Sciatic nerve (tissue), 2 donors: ENCODE results near the gene RNPS1. TPM values are rescaled to one million over a fixed set of nuclear protein-coding genes. Genes with fewer than 3 reads are reported as not detected.
A peak's percentile ranks its signal among the peaks of the same experiment; 100 is the strongest.

Experiments used
- ATAC-seq: fragments of 200-7000 bp; cut with Tn5 transposase; one replicate; pipeline ENCODE4 v1.9.1; 2020; ENCODE audit warnings: mild to moderate bottlenecking, moderate library complexity
- DNase-seq: peaks from one replicate; pipeline ENCODE4 v3.0.0-alpha.2; 2020; ENCODE audit warnings: low spot score
- intact Hi-C: fragments of 100-400 bp; cut with DNase I; formaldehyde crosslinking; loops from one replicate; pipeline ENCODE4 v1.14.2; 2022
- total RNA-seq: library from RNA; stranded (reverse); fragmentation: NEBNext Ultra II Directional; extraction: Animal tissue kit (Norgen Biotek cat#: 25700); gene quantifications from one replicate; pipeline ENCODE4 v1.2.1, GENCODE V29; 2021
- donor health status: DM: no; HTN: no; CAD: no.
- donor health status: DM: no; HTN: no; CAD: no.

Gene RNPS1
- total RNA-seq, 1 donor from 2014 or later, result 103 TPM

GRCh38 chr16:2228161-2228824, 39.6 kb downstream of the RNPS1 start:
- DNase-seq (no peak), ATAC-seq (no peak)
- intact Hi-C loops, result no loop called here

- DNase-seq (no peak), ATAC-seq (no peak)
- intact Hi-C loops, result no loop called here
These were observed 41.0 kb downstream of the RNPS1 start for GRCh38 chr16:2226918-2227317.

GRCh38 chr16:2226245-2226793, 41.6 kb downstream of the RNPS1 start:
- intact Hi-C loops, result no loop called here
- ATAC-seq (no peak), DNase-seq (no peak)

GRCh38 chr16:2223942-2224486, 43.9 kb downstream of the RNPS1 start:
- peak; percentile 45 for ATAC-seq

GRCh38 chr16:2223221-2223941, 44.5 kb downstream of the RNPS1 start, which contains the start of gene E4F1:
Gene E4F1 (plus strand): TSS chr16:2223591. CDS start chr16:2223614, 23 bp downstream.
- intact Hi-C loops, result no loop called here
- DNase-seq, result peak; percentile 99
- peak; percentile 99 for ATAC-seq

More at GRCh38 chr16:2223942-2224486, 43.9 kb downstream of the RNPS1 start:
- no peak for DNase-seq
- intact Hi-C loops, result no loop called here

GRCh38 chr16:2216330-2216729, 51.6 kb downstream of the RNPS1 start:
- DNase-seq (no peak), ATAC-seq (no peak)
- intact Hi-C loops, result no loop called here

GRCh38 chr16:2214719-2214968, 53.3 kb downstream of the RNPS1 start, which contains the start of gene PGP:
Gene PGP (minus strand): TSS chr16:2214840. CDS start chr16:2214777, 63 bp downstream.
- intact Hi-C loops, result no loop called here
- DNase-seq (no peak), ATAC-seq (peak; percentile 96)

- intact Hi-C loops, result no loop called here
- no peak for DNase-seq
- ATAC-seq, result no peak
These were observed 53.9 kb downstream of the RNPS1 start for GRCh38 chr16:2213817-2214718.

- ATAC-seq, result no peak
These were observed 55.3 kb downstream of the RNPS1 start for GRCh38 chr16:2212362-2213324.

GRCh38 chr16:2211923-2212347, 56.0 kb downstream of the RNPS1 start:
- ATAC-seq (no peak), DNase-seq (no peak)
- intact Hi-C loops, result no loop called here

More at GRCh38 chr16:2212362-2213324, 55.3 kb downstream of the RNPS1 start:
- intact Hi-C loops, result no loop called here
- DNase-seq, result no peak

- ATAC-seq (no peak), DNase-seq (no peak)
- intact Hi-C loops, result no loop called here
These were observed 57.2 kb downstream of the RNPS1 start, which contains the start of gene BRICD5 for GRCh38 chr16:2210386-2211365. Gene BRICD5 (minus strand): TSS chr16:2210863. CDS start chr16:2210833, 30 bp downstream.

- ATAC-seq, result no peak
- DNase-seq, result no peak
- intact Hi-C loops, result no loop called here
These were observed 58.0 kb downstream of the RNPS1 start for GRCh38 chr16:2210009-2210332.

- intact Hi-C loops, result no loop called here
- ATAC-seq (no peak), DNase-seq (no peak)
These were observed 58.5 kb downstream of the RNPS1 start for GRCh38 chr16:2209258-2210008.

- intact Hi-C loops, result no loop called here
- DNase-seq (no peak), ATAC-seq (no peak)
These were observed 59.2 kb downstream of the RNPS1 start for GRCh38 chr16:2208772-2209171.

- intact Hi-C loops, result no loop called here
- ATAC-seq (no peak), DNase-seq (no peak)
These were observed 59.6 kb downstream of the RNPS1 start for GRCh38 chr16:2208308-2208707.

- intact Hi-C loops, result no loop called here
These were observed 60.1 kb downstream of the RNPS1 start for GRCh38 chr16:2207872-2208271.

More at GRCh38 chr16:2207872-2208271, 60.1 kb downstream of the RNPS1 start:
- no peak for ATAC-seq
- no peak for DNase-seq
